H1 (cell line): ENCODE results near the gene APBA2. TPM values are rescaled to one million over a fixed set of nuclear protein-coding genes. Genes with fewer than 3 reads are reported as not detected.

Experiments used
- CEBPB ChIP-seq: IDR thresholded peaks from 2 replicates; pipeline ENCODE4 v1.6.1; 2012; ENCODE audit warnings: low read depth, low read length
- polyA plus RNA-seq, 7 experiments: library from polyadenylated mRNA; depleted of rRNA in 3 of 7; stranded (reverse) in 5 of 7; unstranded in 2 of 7; fragments of >200 nt in 5 of 7; fragments of 200-250 nt in 2 of 7; gene quantifications; 1 replicate in 5 of 7; 2 replicates in 1 of 7; 4 replicates in 1 of 7; pipeline versions ENCODE4 v1.2.1 to v1.2.3, GENCODE V29; 2011 to 2013; ENCODE audit warnings: missing spikeins in 2 of 7, mixed read lengths in 2 of 7
- total RNA-seq: library from RNA; stranded (reverse); fragmentation: NEBNext Ultra II Directional; extraction: Animal tissue kit (Norgen Biotek cat#: 25700); gene quantifications from 2 replicates; pipeline ENCODE4 v1.2.1, GENCODE V29; 2021

APBA2 gene
- total and polyA plus RNA-seq, 2 of the 8 experiments (the other 6 are each of a cell fraction or from before 2014, with no cell fraction given) = 15.5 to 19.0 TPM

DNA sequence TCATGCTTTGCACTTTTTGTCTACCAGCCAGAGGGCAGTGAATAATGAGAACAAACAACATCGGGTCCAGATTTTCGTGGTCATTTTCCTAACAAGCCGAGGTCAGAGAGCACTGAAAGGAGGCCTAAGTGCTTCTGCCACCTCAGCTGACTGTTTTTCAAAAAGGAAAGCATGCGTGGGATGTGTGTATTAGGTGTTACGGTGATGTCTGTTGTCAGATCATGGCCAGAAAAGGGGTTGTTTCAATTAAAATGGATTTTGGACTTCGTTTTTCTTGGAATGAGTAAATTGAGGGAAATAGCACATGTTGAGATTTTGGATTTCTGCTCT, 99.5 kb downstream of the APBA2 start (continued):
- TF ChIP-seq CEBPB = no peak
